HG02840 (cell line): ENCODE results near the gene CASTOR1.

Source experiments
- ATAC-seq: cut with Tn5 transposase; IDR thresholded peaks from one replicate; pipeline ENCODE4 v1.9.1; 2021; ENCODE audit warnings: mild to moderate bottlenecking, moderate library complexity, moderate number of reproducible peaks; ENCODE audit not compliant: unreplicated experiment, low FRiP score

The CASTOR1 gene

DNA sequence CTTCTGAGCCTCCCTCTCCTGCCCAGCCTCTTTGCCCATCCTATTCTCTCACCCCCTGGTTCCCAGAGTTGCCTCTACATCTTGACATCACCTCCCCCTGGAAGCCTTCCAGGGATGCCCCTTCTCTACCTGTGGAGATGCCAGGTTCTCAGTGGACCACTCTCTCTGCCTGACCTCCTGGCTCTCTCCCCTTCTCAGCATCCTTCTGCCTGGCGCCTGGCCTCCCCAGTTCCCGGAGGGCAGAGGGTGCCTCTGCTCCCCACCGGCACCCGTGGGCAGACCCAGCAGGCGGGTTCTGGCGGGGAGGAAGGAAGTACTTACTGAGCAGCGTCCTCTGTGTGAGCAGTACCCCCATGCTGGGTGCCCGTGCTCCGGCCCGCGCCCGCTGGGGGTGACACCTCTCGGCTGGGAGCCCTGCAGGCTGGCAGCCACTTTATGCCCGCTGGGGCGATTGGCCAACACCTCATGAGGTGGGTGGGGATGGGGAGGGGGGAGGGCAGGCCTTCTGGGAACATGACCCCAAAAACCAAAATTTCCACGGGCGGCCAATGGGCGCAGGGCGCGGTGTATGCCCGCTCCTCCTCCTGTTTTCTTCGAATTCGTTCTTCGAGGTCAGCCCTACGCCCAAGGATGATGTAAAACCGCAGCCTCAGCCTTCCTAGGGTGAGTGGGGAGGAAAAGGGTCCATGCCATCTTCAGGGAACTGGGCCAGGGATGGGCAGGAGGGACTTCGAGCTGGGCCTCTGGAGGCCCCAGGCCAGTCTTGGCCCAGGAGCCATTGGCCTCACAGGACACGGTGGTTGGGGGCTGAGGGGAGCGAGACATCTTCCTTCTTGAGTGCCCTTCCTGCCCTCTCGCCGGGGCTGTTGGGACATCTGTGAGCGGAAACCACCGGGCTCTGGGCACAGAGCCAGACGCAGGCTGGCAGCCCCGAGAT is 22.6 kb downstream of the CASTOR1 start, which contains the start of gene OSM:
Gene OSM (minus strand): TSS at position 407 of the 937 bp plus-strand sequence. CDS start 52 bp downstream, at position 355.
- ATAC-seq: no peak

DNA sequence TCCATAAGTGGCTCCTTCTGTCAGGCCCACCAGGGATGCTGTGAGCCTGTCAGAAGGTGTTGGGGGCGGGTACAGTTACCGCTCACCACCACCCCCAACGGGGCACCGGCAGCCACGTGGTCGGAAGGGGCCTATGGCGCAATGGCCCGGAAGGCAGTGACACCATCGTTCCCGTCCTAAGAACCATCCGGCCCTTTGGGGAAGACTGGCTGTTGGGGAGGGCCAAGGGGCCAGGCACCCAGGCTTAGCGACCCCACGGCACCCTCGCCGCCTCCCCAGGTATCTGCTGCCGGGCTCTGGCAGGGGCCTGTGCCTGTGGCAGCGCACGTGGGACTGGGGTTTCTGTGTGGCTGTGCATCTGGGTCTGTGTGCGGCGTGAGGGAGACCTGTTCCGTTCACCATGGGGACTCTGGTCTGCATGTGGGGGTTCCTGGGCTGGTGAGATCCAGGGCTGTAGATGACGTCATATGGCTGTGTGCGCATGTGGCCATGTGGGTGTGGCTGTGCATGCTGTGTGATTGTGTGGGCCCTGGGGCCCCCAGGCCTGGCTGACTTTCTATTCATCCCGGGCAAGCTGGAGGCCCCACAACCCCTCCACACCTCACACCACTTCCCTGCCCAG is 23.4 kb downstream of the CASTOR1 start:
- peak; percentile 72 for ATAC-seq

DNA sequence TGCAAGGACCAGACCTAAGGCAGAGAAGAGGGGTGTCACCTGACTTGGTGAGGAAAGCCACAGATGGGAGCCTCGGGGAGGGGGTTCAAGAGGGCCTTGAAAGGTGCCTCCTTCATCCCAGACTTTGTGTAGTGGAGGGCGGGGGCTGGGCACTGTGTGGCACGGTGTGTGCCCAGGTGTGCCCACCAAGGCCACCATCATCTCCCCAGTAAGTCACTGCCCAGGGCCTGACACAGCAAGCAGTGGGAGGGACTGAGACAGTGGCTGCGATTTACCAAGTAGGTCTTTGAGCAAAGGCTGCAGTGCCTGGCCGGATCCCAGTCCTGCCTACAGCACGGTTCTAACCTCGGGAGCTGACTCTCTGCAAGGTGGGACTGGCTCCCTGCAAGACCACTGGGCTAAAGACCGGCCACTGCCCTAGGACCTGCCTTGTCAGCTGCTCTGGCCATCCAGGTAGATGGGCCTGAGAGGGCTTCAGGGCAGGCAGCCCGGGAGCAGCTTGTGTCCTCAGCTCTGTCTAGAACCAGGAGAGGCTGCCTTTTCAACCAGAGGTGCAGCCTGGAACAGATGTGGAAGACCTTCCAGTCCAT is 24.1 kb downstream of the CASTOR1 start:
- ATAC-seq: no peak

DNA sequence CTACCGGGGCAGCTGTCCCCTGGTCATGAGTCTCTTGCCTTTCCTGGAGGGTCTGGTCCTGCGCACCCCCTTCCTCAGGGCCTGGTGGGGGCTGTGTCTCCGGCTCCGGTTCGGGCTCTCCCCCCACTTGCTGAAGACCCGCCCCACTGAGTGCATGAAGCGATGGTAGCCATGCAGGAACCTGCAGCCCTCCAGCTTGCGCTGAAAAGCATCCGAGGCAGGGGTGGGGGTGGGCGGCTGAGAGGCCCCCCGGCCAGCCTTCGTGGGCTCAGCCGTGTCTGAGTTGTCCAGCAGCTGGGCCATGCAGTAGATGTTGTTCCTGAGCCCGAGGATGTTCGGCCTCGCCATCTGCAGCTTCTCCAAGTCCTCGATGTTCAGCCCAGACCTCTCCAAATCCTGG is 25.4 kb downstream of the CASTOR1 start:
- no peak for ATAC-seq

DNA sequence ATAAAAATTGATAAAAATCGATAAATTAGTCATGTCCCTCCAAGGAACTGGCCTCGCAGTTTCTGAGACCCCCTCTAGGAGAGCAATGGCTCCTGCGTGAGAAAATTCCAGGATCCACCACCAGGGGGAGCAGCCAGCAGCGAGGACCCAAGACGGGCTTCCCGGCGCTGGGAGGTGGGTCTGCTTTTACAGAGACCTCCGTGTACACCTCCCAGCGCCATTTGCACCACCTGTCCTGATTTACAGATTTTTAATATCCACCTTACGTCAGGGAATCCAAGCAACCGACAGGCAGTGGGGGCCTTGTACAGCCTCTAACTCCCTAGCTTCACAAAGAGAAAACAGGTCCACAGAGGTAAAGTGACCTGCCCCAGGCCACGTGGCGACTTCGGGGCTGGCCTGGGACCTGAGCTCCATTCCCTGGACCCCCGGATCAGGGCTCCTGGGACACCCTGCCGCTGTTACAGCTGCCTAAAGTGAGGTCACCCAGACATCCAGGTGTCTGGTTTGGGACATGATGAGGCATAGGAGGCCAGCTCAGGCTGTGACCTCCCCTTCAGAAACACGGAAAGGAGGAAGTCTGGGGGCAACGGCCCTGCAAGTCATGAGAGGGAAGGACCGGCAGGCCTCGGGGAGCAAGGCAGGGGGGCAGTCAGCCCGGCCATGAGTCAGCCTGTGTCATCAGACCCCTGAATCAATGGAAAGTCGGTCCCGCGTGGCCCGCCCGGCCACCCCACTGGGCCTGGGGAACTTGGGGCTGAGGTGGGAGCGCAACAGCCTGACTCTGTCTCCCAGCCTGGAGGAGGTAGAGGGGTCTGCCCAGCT is 26.2 kb downstream of the CASTOR1 start:
- ATAC-seq: no peak

DNA sequence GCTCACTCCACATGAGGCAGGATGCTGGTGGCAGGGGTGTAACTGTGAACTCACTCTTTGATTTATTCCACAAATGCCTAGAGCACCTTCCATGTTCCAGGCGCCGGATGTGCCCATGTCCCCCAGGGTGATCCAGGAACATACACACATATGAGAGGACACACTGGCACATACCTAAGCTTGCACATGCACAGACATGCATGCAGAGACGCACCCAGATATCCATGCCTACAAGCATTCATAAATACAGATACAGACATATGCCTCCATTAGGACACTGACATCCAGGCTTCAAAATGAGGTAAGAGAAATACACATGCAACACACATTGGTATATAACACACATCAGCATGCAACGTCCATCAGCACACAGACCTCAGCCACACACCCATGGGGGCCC is 27.2 kb downstream of the CASTOR1 start:
- no peak for ATAC-seq

DNA sequence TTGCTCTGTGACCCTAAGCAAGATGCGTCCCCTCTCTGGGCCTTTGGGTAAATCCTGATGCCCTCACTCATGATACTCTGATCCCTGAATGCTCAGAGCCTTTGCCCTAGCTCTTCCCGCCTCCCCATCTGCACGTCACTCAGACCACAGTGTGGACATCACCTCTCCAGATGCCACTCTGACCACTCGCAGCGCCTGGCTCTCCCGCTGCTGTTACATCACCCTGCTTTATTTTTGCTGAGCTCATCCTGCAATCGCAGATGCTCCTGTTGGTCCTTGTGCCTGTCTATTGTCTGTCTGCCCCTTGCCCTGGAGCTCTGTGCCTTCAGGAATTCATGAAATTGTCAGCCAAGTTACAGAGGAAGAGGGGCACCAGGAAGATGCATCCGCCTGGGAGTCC is 28.2 kb downstream of the CASTOR1 start:
- ATAC-seq: no peak

DNA sequence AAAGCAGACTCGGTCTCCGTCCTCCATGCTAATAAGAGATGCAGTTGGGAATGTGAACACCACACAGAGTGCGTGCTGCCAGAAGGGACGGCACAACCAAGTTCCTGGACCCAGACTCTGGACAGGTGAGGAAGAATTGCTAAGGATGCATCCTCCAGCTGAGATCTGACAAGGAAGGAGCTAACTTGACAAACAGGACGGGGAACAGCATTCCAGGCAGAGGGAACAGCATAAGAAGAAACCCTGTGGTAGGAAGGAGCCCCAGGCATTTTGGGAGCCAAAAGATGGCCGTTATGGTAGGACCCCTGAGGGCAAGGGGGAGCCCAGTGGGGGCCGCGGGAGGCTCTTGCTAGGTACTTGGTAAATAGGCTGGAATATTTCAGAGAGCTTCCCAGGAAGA is 28.6 kb downstream of the CASTOR1 start:
- ATAC-seq: no peak

DNA sequence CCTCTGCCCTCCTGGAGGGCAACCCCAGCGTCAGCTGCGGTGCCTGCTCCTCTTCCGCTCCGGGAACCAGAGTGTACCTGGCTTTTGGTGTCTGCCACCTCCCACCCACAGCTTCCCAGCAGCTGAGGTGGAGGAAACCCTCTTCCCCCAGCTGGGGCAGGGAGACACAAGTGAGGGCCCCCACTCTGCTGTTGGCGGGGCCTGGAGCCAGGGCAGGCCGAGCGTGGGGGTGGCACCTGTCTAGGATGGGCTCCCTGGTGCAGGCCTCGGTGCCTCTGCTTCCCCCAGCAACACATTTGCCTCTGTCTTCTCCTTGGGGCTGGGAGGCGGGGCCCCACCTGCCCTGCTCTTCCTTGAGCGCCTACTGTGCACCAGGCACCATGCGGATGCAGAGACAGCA is 29.0 kb downstream of the CASTOR1 start:
- no peak for ATAC-seq

DNA sequence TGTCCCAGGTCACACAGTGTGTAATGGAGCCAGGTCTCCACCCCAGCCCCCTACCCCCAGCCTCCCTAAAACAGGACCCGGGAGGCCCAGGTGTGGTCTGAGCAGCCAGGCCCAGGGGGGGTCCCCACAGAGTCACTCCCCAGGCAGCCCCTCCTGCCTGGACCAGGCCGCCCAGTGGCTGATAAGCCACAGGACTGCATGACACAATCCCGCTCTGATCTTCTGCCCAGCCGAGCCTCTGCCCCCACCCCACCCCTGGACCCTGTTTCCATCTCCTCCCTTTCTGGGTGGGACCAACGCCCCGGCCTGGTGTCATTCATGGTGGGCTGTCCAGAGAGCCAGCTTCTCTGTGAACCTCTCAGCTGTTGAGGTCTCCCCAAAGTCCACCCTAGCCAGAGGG is 35.0 kb downstream of the CASTOR1 start:
- ATAC-seq: no peak

DNA sequence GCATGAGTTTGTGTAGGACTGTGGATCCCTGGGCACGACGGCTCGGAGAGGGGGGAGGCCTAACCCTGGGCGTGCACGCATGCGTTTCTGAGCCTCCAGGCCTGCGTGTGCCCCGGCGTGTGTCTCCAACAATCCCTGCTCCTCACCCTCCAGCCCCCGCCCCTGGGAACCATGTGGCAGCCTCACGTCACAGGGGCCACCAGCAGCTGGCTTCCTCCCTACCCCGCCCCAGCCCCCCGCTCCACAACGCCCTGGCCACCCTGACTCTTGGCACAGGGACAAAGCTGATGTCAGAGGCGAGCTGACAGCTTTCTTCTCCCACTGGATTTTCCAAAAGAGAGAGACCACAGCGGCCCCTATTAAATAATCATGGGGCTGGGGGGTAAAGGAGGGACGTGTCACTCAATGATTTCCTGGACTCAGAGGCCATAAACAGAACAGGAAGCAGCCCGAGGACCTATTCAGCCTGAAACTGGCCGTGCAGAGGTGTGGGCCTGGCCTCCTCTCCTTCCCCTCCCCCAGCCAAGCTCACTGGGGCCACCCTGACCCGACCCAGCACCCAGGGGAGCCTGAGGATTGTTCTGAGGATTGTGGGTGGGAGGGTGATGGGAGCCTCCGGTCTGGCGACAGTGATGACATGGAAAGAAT is 36.0 kb downstream of the CASTOR1 start:
- ATAC-seq: no peak

DNA sequence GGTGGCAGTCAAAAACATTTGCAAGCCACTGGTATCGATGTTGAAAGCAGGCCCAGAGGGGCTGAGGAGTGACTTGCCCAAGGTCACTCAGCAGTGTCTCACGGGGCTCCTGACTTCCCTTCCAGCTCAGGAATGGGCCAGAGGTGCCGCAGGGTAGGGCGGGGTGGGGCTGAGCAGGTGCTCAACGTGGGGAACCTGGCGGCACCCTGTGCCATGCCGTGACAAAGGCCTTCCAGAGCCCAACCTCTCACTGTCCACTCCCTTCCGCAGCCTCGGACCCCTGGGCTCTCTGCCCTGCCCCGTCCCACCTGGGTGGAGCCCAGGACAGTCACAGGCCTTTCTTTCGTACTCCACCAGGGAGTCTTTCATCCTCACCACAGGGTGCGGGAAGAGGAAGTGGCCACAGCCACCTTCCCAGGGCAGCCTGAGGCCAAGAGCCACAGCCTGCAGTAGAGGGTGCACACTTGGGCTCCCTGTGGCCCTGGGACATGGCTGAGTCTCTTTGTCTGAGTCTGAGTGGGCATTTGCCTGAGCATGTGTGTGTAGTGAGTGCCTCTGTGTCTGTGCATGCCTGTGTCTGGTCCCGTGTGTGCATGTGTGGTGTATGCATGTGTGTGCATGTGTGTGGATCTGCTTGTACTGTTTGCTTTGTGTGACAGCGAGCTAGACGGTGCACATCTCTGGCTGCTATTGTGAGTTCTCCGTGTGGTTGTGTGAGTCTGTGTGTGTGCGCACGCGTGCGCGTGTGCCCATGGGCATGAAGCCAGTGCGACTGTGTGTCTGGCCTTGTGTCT is 36.7 kb downstream of the CASTOR1 start:
- no peak for ATAC-seq

DNA sequence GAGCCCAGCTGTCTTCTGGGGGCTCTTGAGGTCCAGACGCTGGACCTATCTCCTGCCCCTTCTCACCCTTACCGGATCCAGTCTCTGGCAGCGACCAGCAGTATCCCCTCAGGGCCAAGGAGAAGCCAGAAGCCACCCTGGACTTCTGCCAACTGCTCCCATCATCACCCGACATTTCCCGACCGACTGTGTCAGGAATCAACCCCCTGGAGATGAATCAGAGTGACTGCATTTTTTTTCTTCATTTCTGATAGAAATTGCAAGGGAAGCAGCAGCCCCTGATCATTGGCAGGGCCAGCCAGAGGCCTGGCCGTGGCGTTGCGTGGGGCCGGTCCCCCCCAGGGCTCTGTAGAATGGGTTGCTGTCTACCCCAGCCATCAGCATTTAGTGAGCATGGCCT is 37.6 kb downstream of the CASTOR1 start:
- ATAC-seq: no peak

DNA sequence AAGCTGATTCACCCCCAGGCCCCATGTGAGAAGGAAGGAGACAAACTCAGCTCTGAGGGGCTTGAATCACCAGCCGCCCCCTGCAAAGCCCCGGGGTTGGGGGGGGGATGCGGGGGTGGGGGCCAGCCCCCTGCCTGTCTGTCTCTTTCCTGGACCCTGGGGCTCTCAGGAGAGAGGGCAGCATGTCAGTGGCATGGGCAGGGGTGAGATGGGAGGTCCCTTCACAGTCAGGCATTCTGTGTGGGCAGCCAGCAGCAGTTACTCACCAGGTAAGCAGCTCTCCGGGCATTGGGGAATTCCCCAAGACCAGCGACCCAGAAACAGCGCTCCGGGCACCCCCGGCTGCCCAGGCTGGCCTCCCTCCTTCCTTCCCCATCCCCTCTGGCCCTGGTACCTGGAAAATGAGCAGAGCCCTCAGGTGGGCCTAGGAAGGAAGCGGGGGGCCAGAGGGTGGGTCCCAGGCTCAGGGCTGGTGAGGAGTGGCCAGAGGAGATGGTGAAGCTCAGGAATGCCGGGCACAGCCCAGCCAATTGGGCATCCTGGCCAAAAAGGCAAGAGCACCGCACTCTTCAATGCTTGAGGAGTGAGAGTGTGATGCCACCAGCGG is 38.5 kb downstream of the CASTOR1 start:
- ATAC-seq: no peak

DNA sequence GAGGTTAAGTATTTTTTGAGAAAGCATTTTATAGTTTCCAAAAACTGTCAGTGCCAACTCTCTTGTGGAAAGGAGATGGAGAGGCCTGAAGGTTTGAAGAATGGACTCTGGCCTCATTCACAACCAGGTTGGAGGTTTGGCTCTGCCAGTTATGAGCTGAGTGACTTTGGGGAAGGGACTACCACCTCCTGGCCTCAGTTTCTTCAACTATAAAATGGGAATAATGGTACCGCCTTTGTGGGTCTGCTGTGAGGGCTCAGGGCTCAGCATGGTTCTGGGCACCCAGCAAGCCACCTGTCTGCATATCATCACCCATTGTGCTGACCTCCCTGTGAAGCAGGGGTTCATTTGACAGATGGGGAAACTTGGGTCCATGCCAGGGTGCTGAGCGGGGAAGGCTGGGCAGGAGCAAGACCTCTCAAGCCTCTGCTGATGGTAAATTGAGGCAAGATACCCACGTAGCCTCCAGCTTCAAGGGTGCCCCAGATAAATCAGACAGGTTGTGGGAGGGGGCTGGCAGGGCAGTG is 39.2 kb downstream of the CASTOR1 start:
- no peak for ATAC-seq

DNA sequence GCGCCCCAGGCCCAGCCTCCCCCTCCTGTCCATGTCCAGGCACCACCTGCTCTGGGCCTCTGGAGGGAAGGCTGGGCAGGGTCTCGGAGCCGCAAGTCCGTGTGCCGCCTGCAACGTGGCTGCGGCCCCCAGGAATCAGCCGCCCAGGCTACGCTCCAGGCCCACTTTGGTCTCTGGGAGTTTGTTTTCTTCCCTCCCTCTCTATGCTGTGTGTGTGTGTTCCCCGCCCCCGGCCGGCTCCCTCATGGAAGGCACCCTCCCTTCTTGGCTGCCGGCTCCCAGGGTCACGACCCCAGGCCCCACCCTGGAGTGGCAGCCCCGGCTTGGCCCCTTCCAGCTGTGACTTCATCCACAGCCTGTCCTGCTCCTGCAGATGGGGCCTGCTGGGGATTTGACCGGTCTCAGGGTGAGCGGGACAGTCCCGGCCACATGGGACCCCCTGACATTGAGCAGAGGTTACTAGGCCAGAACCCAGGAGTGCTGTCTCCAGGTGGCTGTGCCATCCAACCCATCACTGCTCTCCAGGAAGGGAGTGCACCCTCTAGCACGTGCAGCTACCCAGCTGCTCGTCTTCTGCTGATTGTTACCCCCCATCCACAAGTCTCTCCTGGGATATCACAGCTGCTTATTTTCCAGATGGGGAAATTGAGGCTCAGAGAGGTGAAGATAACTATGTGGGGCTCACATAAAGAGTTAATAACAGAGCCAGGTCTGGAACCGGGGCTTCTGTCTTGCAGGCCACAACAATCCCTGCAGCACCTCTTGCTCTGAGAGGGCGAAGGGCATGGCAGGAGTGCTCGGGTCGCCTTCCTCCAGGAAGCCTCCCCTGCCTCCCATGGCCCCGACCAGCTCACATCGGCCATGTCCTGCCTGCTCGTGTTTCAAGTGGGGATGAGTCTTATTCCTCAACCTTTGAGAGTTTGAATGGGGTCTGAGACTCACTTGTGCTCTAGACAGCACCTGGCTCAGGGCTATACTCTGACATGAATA is 40.0 kb downstream of the CASTOR1 start:
- ATAC-seq: no peak

DNA sequence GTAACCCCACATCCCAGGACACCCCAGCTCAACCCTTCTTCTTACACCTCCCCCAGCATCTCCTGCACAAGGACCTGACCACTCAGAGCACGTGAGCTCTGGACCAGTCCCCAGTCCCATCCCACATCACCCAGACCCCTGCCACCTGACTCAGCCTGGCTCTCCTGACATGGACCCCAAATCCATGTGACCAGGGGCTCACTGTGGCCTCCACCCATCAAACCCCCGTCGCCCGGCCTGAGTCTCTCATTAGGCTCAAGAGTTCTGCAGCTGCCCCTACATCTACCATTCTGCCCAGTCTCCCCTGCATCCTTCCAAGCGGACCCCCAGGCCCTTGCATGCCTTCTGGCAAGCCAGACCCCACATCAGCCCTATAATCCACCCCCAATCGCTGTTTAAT is 40.8 kb downstream of the CASTOR1 start:
- ATAC-seq: no peak
